Neural progenitor cell (in vitro differentiated cells): ENCODE measurements around the gene MCM8. TPM values are rescaled to one million over a fixed set of nuclear protein-coding genes. Genes with fewer than 3 reads are reported as not detected.
A peak's percentile ranks its signal among the peaks of the same experiment; 100 is the strongest.

Experiments used
- DNase-seq: peaks from one replicate; pipeline ENCODE4 v3.0.0-alpha.2; 2016; ENCODE audit warnings: low spot score
- H2AFZ ChIP-seq: fragments of 200-600 bp; sonication (generic); replicated peaks from 2 replicates; pipeline ENCODE4 v1.6.1; 2016; ENCODE audit warnings: antibody characterized with exemption
- H3F3A ChIP-seq: fragments of 200-600 bp; sonication (generic); 2 replicates; pipeline ENCODE4 v1.6.1; 2016; ENCODE audit warnings: antibody characterized with exemption, low read depth
- H3K27ac ChIP-seq: fragments of 200-600 bp; sonication (generic); 2 replicates; pipeline ENCODE4 v1.5.1; 2016; ENCODE audit warnings: mild to moderate bottlenecking
- H3K27me3 ChIP-seq: fragments of 200-600 bp; sonication (generic); 2 replicates; pipeline ENCODE4 v1.6.1; 2016; ENCODE audit warnings: mild to moderate bottlenecking, moderate library complexity
- H3K36me3 ChIP-seq: fragments of 200-600 bp; sonication (generic); 2 replicates; pipeline ENCODE4 v1.5.1; 2016
- H3K4me1 ChIP-seq: fragments of 200-600 bp; sonication (generic); 2 replicates; pipeline ENCODE4 v1.6.1; 2016; ENCODE audit warnings: mixed run types
- H3K4me2 ChIP-seq: fragments of 200-600 bp; sonication (generic); 2 replicates; pipeline ENCODE4 v1.6.1; 2016
- H3K4me3 ChIP-seq: fragments of 200-600 bp; sonication (generic); 2 replicates; pipeline ENCODE4 v1.5.1; 2016
- H3K79me2 ChIP-seq: fragments of 200-600 bp; sonication (generic); 2 replicates; pipeline ENCODE4 v1.6.1; 2016; ENCODE audit warnings: low read depth
- H3K9ac ChIP-seq: fragments of 200-600 bp; sonication (generic); 2 replicates; pipeline ENCODE4 v1.6.1; 2016
- H3K9me3 ChIP-seq: fragments of 200-600 bp; sonication (generic); 2 replicates; pipeline ENCODE4 v1.5.1; 2016; ENCODE audit warnings: low read depth
- H4K20me1 ChIP-seq: fragments of 200-600 bp; sonication (generic); 2 replicates; pipeline ENCODE4 v1.6.1; 2016; ENCODE audit warnings: low read depth
- H3K27ac Mint-ChIP-seq: 3 replicates; pipeline ENCODE4 v1.8.0; 2021; ENCODE audit warnings: mixed read lengths
- H3K27me3 Mint-ChIP-seq: 2 replicates; pipeline ENCODE4 v1.8.0; 2022; ENCODE audit warnings: low read depth, mild to moderate bottlenecking, inconsistent platforms, moderate library complexity, mixed read lengths; ENCODE audit not compliant: insufficient read depth
- H3K36me3 Mint-ChIP-seq: 3 replicates; pipeline ENCODE4 v1.8.0; 2021; ENCODE audit warnings: mixed read lengths
- H3K4me1 Mint-ChIP-seq: 3 replicates; pipeline ENCODE4 v1.8.0; 2021; ENCODE audit warnings: mixed read lengths
- H3K4me3 Mint-ChIP-seq: 3 replicates; pipeline ENCODE4 v1.8.0; 2021; ENCODE audit warnings: mild to moderate bottlenecking, moderate library complexity, mixed read lengths
- H3K9me3 Mint-ChIP-seq: 3 replicates; pipeline ENCODE4 v1.8.0; 2020; ENCODE audit warnings: mixed read lengths
- EZH2 ChIP-seq: fragments of 200-600 bp; sonication (generic); IDR thresholded peaks from 2 replicates; pipeline ENCODE4 v1.6.1; 2017; ENCODE audit warnings: antibody characterized with exemption, mild to moderate bottlenecking, moderate library complexity
- EZH2phosphoT487 ChIP-seq: fragments of 200-600 bp; sonication (generic); IDR thresholded peaks from 2 replicates; pipeline ENCODE4 v1.6.1; 2017; ENCODE audit warnings: antibody characterized with exemption
- total RNA-seq: library from RNA; depleted of rRNA; stranded (reverse); fragments of >200 nt; gene quantifications from 2 replicates; pipeline ENCODE4 v1.2.3, GENCODE V29; 2015; ENCODE audit warnings: low replicate concordance
- TF ChIP-seq, protein P1 (sequence below): fragments of 200-600 bp; sonication (generic); IDR thresholded peaks from 2 replicates; pipeline ENCODE4 v1.5.1; 2017; ENCODE audit warnings: antibody characterized with exemption, mild to moderate bottlenecking

Gene MCM8
- total RNA-seq, 1 donor from 2014 or later = 45.2 TPM

DNA sequence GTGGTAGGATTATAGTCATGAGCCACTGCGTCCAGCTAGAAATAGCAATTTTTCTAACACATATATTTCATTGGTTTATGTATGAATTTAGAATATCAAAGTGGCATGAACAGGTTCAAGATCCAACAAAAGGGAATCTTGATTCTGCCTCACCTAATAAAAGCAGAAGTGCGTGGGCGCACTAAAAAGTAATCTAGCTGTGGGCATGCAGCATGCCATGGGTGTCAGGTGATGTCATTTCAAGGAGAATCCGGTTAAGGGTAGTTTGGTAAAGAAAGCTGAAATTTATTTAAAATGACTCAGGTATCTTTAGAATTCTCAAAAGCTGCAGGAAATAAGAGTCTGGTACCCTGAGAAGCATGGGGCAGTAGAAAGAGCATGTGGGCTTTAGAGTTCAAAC lies 85.8 kb downstream of the MCM8 start:
- H3K27me3 Mint-ChIP-seq = no peaks in the 10 kb centered on the region

DNA sequence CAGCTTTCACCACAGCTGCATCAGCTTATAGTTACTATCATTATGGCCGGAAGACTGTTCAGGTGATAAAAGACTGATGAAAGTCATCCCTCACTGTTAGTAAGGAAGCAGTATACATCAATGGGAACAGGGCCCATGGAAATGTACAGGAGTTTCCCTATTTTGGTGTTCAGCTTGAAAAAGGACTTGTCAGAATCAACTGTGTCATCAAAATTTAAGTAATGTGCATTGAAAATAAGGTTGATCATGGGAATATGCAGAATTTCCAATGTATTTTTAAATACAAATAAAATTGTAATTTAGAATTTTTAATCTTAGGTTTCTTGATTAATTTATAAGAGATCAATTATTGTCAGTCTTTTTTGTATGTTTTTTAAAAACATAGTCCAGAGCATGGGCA lies 86.6 kb downstream of the MCM8 start:
- peaks cover 9% of the 10 kb centered on the region for H3K36me3 ChIP-seq
- H3K27ac Mint-ChIP-seq = no peak overlapping the region
- no peak overlapping the region for H3K27ac ChIP-seq

More for the DNA sequence above, 85.8 kb downstream of the MCM8 start:
- Histone ChIP-seq H3K9me3 (no peaks in the 10 kb centered on the region), H3K27me3 (no peaks in the 10 kb centered on the region), H3K9ac (no peak overlapping the region), H2AFZ (no peak overlapping the region), H4K20me1 (peaks cover 22% of the 10 kb centered on the region), H3K36me3 (peaks cover 9% of the 10 kb centered on the region), H3K4me1 (no peaks in the 10 kb centered on the region), H3K27ac (peak overlapping the region; percentile 29), H3K4me3 (no peak overlapping the region), H3F3A (no peaks in the 10 kb centered on the region), H3K79me2 (no peaks in the 10 kb centered on the region), H3K4me2 (no peak overlapping the region)
- Mint-ChIP-seq H3K27ac (no peak overlapping the region), H3K36me3 (peaks cover 24% of the 10 kb centered on the region), H3K9me3 (no peaks in the 10 kb centered on the region), H3K4me1 (peaks cover 12% of the 10 kb centered on the region), H3K4me3 (no peak overlapping the region)
- TF ChIP-seq EZH2phosphoT487 (no peak), EZH2 (no peak)
- TF ChIP-seq, protein P1, sequence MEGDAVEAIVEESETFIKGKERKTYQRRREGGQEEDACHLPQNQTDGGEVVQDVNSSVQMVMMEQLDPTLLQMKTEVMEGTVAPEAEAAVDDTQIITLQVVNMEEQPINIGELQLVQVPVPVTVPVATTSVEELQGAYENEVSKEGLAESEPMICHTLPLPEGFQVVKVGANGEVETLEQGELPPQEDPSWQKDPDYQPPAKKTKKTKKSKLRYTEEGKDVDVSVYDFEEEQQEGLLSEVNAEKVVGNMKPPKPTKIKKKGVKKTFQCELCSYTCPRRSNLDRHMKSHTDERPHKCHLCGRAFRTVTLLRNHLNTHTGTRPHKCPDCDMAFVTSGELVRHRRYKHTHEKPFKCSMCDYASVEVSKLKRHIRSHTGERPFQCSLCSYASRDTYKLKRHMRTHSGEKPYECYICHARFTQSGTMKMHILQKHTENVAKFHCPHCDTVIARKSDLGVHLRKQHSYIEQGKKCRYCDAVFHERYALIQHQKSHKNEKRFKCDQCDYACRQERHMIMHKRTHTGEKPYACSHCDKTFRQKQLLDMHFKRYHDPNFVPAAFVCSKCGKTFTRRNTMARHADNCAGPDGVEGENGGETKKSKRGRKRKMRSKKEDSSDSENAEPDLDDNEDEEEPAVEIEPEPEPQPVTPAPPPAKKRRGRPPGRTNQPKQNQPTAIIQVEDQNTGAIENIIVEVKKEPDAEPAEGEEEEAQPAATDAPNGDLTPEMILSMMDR = no peak
- DNase-seq = no peak

DNA sequence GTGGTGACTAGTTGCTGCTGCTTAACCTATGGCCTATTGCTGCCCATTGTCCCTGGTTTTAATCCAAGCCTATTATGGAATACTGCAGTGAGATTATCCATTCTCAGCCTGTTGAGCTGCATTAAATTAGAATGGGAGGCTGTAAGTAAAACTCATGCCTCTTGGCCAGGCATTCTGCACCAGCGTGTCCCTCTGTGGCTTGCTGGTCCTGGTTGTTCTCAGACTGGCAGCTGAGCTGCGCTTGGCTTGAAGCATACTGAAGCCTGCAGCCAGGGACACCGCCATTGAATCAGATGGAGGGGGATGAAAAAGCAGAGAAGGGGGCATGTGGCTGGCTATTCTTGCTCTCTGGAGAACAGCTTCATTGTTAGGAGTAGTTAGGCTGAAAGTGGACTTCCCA lies 87.8 kb downstream of the MCM8 start:
- Histone ChIP-seq H3K4me1 (no peaks in the 10 kb centered on the region), H3K4me2 (no peak overlapping the region), H4K20me1 (peaks cover 22% of the 10 kb centered on the region), H2AFZ (no peak overlapping the region), H3K36me3 (peaks cover 9% of the 10 kb centered on the region), H3K27me3 (no peaks in the 10 kb centered on the region), H3K9ac (no peak overlapping the region), H3K4me3 (no peak overlapping the region), H3K79me2 (no peaks in the 10 kb centered on the region), H3F3A (no peaks in the 10 kb centered on the region), H3K27ac (no peak overlapping the region), H3K9me3 (no peaks in the 10 kb centered on the region)
- Mint-ChIP-seq H3K4me3 (no peak overlapping the region), H3K4me1 (peaks cover 12% of the 10 kb centered on the region), H3K9me3 (no peaks in the 10 kb centered on the region), H3K36me3 (peaks cover 24% of the 10 kb centered on the region), H3K27me3 (no peaks in the 10 kb centered on the region), H3K27ac (no peak overlapping the region)
- peak; percentile 18 for DNase-seq
- TF ChIP-seq EZH2 = no peak
- TF ChIP-seq, protein P1 = no peak
- no peak for TF ChIP-seq EZH2phosphoT487

More for the DNA sequence above, 86.6 kb downstream of the MCM8 start:
- TF ChIP-seq EZH2phosphoT487 (no peak), EZH2 (no peak)
- TF ChIP-seq, protein P1 = no peak
- H3K4me3 ChIP-seq = no peak overlapping the region
- H3K79me2 ChIP-seq = no peaks in the 10 kb centered on the region
- H3K4me2 ChIP-seq = no peak overlapping the region
- H3K4me3 Mint-ChIP-seq = no peak overlapping the region
- peaks cover 22% of the 10 kb centered on the region for H4K20me1 ChIP-seq
- no peaks in the 10 kb centered on the region for H3F3A ChIP-seq
- no peaks in the 10 kb centered on the region for H3K9me3 ChIP-seq
- DNase-seq = no peak
- H3K9ac ChIP-seq = no peak overlapping the region
- no peaks in the 10 kb centered on the region for H3K4me1 ChIP-seq
- H2AFZ ChIP-seq = no peak overlapping the region
- H3K36me3 Mint-ChIP-seq = peaks cover 23% of the 10 kb centered on the region
- H3K9me3 Mint-ChIP-seq = no peaks in the 10 kb centered on the region
- no peaks in the 10 kb centered on the region for H3K27me3 ChIP-seq
- peaks cover 12% of the 10 kb centered on the region for H3K4me1 Mint-ChIP-seq
- H3K27me3 Mint-ChIP-seq = no peaks in the 10 kb centered on the region
